Testis (tissue), 3 donors: ENCODE results near the gene ABCC4. TPM values are rescaled to one million over a fixed set of nuclear protein-coding genes. Genes with fewer than 3 reads are reported as not detected.

ENCODE experiments used
- DNase-seq: peaks from one replicate; pipeline ENCODE4 v3.0.0-alpha.2; 2019
- H3K27ac ChIP-seq, 2 donors: fragments of 200-600 bp; sonication (generic); one replicate each; pipeline ENCODE4 v1.5.1; 2019
- H3K27me3 ChIP-seq: fragments of 200-600 bp; sonication (generic); one replicate; pipeline ENCODE4 v1.5.1; 2019
- H3K36me3 ChIP-seq: fragments of 200-600 bp; sonication (generic); one replicate; pipeline ENCODE4 v1.5.1; 2017; ENCODE audit warnings: low read depth; ENCODE audit errors: missing control alignments
- H3K4me1 ChIP-seq: fragments of 200-600 bp; sonication (generic); one replicate; pipeline ENCODE4 v1.5.1; 2019
- H3K4me3 ChIP-seq, 2 donors: fragments of 200-600 bp; sonication (generic); one replicate each; pipeline ENCODE4 v1.5.1; 2017 to 2019
- H3K9me3 ChIP-seq: fragments of 200-600 bp; sonication (generic); one replicate; pipeline ENCODE4 v1.5.1; 2017
- POLR2A ChIP-seq: fragments of 450-650 bp; IDR thresholded peaks from one replicate; pipeline ENCODE4 v1.6.1; 2017; ENCODE audit warnings: antibody characterized with exemption, mild to moderate bottlenecking, moderate library complexity
- WGBS, 2 donors: methylation state at CpG; one replicate each; pipeline ENCODE4 v1.1.5; 2018; 5-methylcytosine and 5-hydroxymethylcytosine counted together
- intact Hi-C: fragments of 100-400 bp; cut with DNase I; formaldehyde crosslinking; loops from one replicate; pipeline ENCODE4 v1.15.1; 2023; ENCODE audit warnings: low total_unique reads
- polyA plus RNA-seq: library from polyadenylated mRNA; stranded (reverse); fragments of 350-450 nt; fragmentation: Illumina TruSeq; extraction: RNeasy Lipid Tissue Mini Kit (QIAGEN cat#74804); gene quantifications from one replicate; pipeline ENCODE4 v1.2.3, GENCODE V29; 2014; ENCODE audit warnings: low read depth, low replicate concordance; ENCODE audit not compliant: insufficient read depth
- total RNA-seq, 2 donors: library from RNA; depleted of rRNA; stranded (reverse); fragments of >200 nt; gene quantifications; one replicate each; pipeline ENCODE4 v1.2.3, GENCODE V29; 2016
- TF ChIP-seq, protein P1 (sequence below), 3 experiments: fragments of 450-650 bp in 2 of 3; fragments of 200-600 bp in 1 of 3; sonication (generic) in 1 of 3; IDR thresholded peaks; one replicate each; pipeline ENCODE4 v1.5.1; 2016 to 2019; ENCODE audit warnings: antibody characterized with exemption in 3 of 3, mild to moderate bottlenecking in 2 of 3, moderate library complexity in 1 of 3

Gene ABCC4
- total and polyA plus RNA-seq, 3 donors from 2014 or later, result 11.0 to 23.5 (median 14.9) TPM

DNA sequence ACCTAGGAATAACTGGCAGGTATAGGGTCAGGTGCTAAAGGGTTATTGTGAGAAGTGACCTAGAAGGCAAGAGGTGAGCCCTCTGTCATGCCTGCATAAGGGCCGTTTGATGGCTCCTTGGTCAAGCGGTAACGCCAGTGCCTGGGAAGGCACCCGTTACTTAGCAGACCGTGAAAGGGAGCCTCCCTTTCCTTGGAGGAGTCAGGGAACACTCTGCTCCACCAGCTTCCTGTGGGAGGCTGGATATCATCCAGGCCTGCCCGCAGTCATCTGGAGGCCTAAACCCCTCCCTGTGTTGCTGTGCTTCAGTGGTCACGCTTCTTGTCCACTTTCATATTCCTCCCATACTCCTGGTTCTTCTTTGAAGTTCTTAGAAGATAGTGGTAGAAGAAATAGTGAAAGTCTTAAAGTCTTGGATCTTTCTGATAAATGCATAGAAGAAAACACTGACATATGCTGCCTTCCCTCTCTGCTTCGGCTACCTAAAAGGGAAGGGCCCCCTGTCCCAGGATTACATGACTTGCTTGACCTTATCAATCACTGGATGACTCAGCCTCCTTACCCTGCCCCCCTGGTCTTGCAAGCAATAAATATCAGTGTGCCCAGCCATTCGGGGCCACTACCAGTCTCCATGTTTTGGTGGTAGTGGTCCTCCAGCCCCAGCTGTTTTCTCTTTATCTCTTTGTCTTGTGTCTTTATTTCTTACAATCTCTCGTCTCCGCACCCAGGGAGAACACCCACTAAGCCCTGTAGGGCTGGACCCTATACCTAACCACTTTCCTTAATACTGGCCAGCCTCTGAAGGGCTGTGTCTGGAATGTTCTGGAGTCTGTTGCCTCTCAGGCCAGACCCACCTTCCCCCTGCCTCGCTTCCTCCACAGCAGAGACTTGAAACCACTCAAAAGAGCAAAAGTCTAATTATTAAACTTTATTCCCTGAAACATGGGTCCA is 16.1 kb upstream of the ABCC4 start:
- H3K4me1 ChIP-seq, result no peaks in the 10 kb centered on the region
- WGBS, 2 donors, result 39 to 40% methylated on average over 12 of the region's 12 CpGs
- H3K27ac ChIP-seq, result peak overlapping the region; percentile 55 to 65
- no peaks in the 10 kb centered on the region for H3K36me3 ChIP-seq
- TF ChIP-seq POLR2A, result no peak
- TF ChIP-seq, protein P1, sequence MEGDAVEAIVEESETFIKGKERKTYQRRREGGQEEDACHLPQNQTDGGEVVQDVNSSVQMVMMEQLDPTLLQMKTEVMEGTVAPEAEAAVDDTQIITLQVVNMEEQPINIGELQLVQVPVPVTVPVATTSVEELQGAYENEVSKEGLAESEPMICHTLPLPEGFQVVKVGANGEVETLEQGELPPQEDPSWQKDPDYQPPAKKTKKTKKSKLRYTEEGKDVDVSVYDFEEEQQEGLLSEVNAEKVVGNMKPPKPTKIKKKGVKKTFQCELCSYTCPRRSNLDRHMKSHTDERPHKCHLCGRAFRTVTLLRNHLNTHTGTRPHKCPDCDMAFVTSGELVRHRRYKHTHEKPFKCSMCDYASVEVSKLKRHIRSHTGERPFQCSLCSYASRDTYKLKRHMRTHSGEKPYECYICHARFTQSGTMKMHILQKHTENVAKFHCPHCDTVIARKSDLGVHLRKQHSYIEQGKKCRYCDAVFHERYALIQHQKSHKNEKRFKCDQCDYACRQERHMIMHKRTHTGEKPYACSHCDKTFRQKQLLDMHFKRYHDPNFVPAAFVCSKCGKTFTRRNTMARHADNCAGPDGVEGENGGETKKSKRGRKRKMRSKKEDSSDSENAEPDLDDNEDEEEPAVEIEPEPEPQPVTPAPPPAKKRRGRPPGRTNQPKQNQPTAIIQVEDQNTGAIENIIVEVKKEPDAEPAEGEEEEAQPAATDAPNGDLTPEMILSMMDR (IDR thresholded peaks at IDR 0.05), result no peak
- no peaks in the 10 kb centered on the region for H3K9me3 ChIP-seq
- DNase-seq, result peak; percentile 76
- intact Hi-C loops, result no loop called here
- H3K4me3 ChIP-seq, result no peak overlapping the region
- no peaks in the 10 kb centered on the region for H3K27me3 ChIP-seq

DNA sequence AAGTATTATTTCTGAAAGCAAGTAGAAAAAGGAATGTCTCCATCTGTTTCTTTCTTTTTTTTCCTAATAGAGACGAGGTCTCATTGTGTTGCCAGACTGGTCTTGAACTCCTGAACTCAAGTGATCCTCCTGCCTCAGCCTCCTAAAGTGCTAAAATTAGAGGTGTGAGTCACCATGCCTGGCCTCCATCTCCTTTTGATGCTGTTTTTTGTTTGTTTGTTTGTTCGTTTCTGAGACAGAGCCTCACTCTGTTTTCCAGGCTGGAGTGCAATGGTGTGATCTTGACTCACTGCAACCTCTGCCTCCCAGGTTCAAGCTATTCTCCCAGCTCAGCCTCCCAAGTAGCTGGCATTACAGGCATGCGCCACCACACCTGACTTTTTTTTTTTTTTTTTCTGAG is 14.5 kb upstream of the ABCC4 start:
- intact Hi-C loops, result no loop called here
- H3K9me3 ChIP-seq, result no peaks in the 10 kb centered on the region
- no peaks in the 10 kb centered on the region for H3K4me1 ChIP-seq
- 82 to 89% methylated on average over 3 of the region's 3 CpGs for WGBS, 2 donors
- H3K27me3 ChIP-seq, result no peaks in the 10 kb centered on the region
- no peaks in the 10 kb centered on the region for H3K36me3 ChIP-seq
- no peak overlapping the region for H3K27ac ChIP-seq
- no peak for DNase-seq
- H3K4me3 ChIP-seq, result no peak overlapping the region
- TF ChIP-seq, protein P1 (IDR thresholded peaks at IDR 0.05), result no peak
- TF ChIP-seq POLR2A, result no peak

- H3K4me1 ChIP-seq, result no peaks in the 10 kb centered on the region
- DNase-seq, result no peak
- no peak for TF ChIP-seq POLR2A
- TF ChIP-seq, protein P1 (IDR thresholded peaks at IDR 0.05), result no peak
- H3K4me3 ChIP-seq, result no peak overlapping the region
- no peak overlapping the region for H3K27ac ChIP-seq
- H3K27me3 ChIP-seq, result no peaks in the 10 kb centered on the region
- no peaks in the 10 kb centered on the region for H3K36me3 ChIP-seq
- 78 to 95% methylated on average over 6 of the region's 6 CpGs for WGBS, 2 donors
- no peaks in the 10 kb centered on the region for H3K9me3 ChIP-seq
- intact Hi-C loops, result loop anchor here (10.0 kb wide), 1 partner anchor 97 kb away; no protein-coding TSS in a partner anchor
These were observed 6.3 kb upstream of the ABCC4 start for GRCh38 chr13:95307507-95307906.

DNA sequence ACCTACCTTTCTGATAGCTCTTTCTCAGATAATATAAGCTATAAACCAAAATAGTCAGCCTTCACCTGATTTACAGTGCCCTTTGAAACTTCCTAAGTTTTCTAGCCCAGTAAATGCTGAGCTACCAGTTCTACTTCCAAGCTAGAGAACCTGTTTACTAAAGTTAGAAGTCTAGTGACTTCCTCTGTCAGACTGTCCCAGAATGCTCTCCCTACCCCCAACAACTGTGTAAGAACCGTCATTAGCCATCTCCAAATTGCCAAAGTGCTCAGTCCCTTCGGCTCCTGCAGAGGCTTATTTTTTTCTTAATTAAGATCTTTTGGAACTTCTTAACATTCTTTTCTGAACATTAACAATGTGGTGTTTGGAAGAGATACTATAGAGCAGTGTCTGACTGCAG is 3.2 kb upstream of the ABCC4 start:
- TF ChIP-seq, protein P1 (IDR thresholded peaks at IDR 0.05), result no peak
- no peak for TF ChIP-seq POLR2A
- DNase-seq, result no peak
- H3K9me3 ChIP-seq, result no peaks in the 10 kb centered on the region
- no peaks in the 10 kb centered on the region for H3K27me3 ChIP-seq
- no peaks in the 10 kb centered on the region for H3K36me3 ChIP-seq
- no peak overlapping the region for H3K27ac ChIP-seq
- 59 to 65% methylated on average over 2 of the region's 2 CpGs for WGBS, 2 donors
- H3K4me1 ChIP-seq, result no peaks in the 10 kb centered on the region
- intact Hi-C loops, result loop anchor here (10.0 kb wide), 1 partner anchor 100 kb away; no protein-coding TSS in a partner anchor
- H3K4me3 ChIP-seq, result no peak overlapping the region
